NCI-H2196 treated with DMSO at 0.1 percent for 48 hours (cell line): Measurements from ENCODE around the gene RNF151.
"Not testable (repeated sequence)": the region's sequence is repeated elsewhere in the genome, so short reads cannot be mapped to it uniquely, and the experiment has no call there.

Source experiments
- DNase-seq: peaks from one replicate; lab custom pipeline; 2025; ENCODE audit not compliant: unreplicated experiment; lab: John Stamatoyannopoulos, UW

The RNF151 gene

GRCh38 chr16:1938316-1938715, 28.3 kb upstream of the RNF151 start:
- DNase-seq, result no peak

- DNase-seq, result no peak
Observed at GRCh38 chr16:1938910-1939309, 27.7 kb upstream of the RNF151 start.

GRCh38 chr16:1939833-1940232, 26.8 kb upstream of the RNF151 start:
- not testable (repeated sequence) for DNase-seq

GRCh38 chr16:1940273-1941161, 26.1 kb upstream of the RNF151 start:
- DNase-seq, result no peak

GRCh38 chr16:1941162-1942046, 25.3 kb upstream of the RNF151 start:
- no peak for DNase-seq

- DNase-seq, result no peak
Observed at GRCh38 chr16:1942047-1942809, 24.4 kb upstream of the RNF151 start.

- peak; percentile 98 for DNase-seq
Observed at GRCh38 chr16:1942810-1943726, 23.6 kb upstream of the RNF151 start, which contains the start of gene MSRB1. TSS of gene MSRB1 (minus strand) at chr16:1943199. CDS start at chr16:1943156, 43 bp downstream.

GRCh38 chr16:1944612-1945199, 21.9 kb upstream of the RNF151 start:
- DNase-seq, result no peak

- DNase-seq, result no peak
Observed at GRCh38 chr16:1945559-1946391, 20.9 kb upstream of the RNF151 start.

GRCh38 chr16:1946495-1947368, 19.9 kb upstream of the RNF151 start:
- no peak for DNase-seq

GRCh38 chr16:1947369-1947670, 19.3 kb upstream of the RNF151 start:
- no peak for DNase-seq

- no peak for DNase-seq
Observed at GRCh38 chr16:1949507-1949906, 17.1 kb upstream of the RNF151 start.

- no peak for DNase-seq
Observed at GRCh38 chr16:1950047-1950446, 16.6 kb upstream of the RNF151 start.

- no peak for DNase-seq
Observed at GRCh38 chr16:1950559-1950958, 16.1 kb upstream of the RNF151 start.

GRCh38 chr16:1953734-1954133, 12.9 kb upstream of the RNF151 start:
- no peak for DNase-seq

GRCh38 chr16:1957434-1958142, 9.1 kb upstream of the RNF151 start:
- not testable (repeated sequence) for DNase-seq

GRCh38 chr16:1958143-1958491, 8.5 kb upstream of the RNF151 start:
- DNase-seq, result not testable (repeated sequence)
